GM21528 (cell line): ENCODE data around the gene PCDHGA4.
"Not testable (repeated sequence)": the region's sequence is repeated elsewhere in the genome, so short reads cannot be mapped to it uniquely, and the experiment has no call there.

ENCODE experiments used
- ATAC-seq: cut with Tn5 transposase; IDR thresholded peaks from one replicate; pipeline ENCODE4 v1.9.1; 2021; ENCODE audit warnings: mild to moderate bottlenecking, moderate library complexity; ENCODE audit not compliant: unreplicated experiment, low FRiP score

The PCDHGA4 gene

DNA sequence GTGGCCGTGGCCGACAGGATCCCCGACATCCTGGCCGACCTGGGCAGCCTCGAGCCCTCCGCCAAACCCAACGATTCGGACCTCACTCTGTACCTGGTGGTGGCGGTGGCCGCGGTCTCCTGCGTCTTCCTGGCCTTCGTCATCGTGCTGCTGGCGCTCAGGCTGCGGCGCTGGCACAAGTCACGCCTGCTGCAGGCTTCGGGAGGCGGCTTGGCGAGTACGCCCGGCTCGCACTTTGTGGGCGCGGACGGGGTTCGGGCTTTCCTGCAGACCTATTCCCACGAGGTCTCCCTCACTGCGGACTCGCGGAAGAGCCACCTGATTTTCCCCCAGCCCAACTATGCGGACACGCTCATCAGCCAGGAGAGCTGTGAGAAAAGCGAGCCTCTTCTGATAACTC lies 8.8 kb upstream of the PCDHGA4 start:
- not testable (repeated sequence) for ATAC-seq

DNA sequence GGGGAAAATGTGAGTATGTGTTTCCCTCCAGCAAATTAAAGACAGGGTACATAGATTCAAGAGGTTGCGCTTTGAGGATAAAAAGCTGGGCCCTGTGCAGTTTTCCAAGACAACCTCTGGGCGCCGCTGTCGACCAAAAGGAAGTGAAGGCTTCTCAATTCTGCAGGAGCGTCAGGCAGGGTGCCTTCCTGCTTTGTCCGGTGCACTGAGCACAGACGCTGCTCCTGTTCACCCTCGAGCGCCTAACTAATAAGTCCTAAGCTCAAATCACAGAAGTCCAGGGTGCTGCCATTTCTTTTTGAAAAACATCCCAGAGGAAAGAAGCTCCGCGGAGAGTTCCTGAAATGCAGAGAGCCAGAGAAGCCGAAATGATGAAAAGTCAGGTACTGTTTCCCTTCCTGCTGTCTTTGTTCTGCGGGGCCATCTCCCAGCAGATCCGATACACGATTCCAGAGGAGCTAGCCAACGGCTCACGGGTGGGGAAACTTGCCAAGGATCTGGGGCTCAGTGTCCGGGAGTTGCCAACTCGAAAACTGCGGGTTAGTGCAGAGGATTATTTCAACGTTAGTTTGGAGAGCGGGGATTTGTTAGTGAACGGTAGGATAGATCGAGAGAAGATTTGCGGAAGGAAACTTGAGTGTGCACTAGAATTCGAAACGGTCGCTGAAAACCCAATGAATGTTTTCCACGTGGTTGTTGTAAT lies 4.8 kb upstream of the PCDHGA4 start, which contains the start of gene PCDHGB1:
PCDHGB1 (plus strand) TSS at position 183 of the 703 bp plus-strand sequence; CDS start at position 345, 162 bp downstream.
- ATAC-seq, result peak; percentile 55

DNA sequence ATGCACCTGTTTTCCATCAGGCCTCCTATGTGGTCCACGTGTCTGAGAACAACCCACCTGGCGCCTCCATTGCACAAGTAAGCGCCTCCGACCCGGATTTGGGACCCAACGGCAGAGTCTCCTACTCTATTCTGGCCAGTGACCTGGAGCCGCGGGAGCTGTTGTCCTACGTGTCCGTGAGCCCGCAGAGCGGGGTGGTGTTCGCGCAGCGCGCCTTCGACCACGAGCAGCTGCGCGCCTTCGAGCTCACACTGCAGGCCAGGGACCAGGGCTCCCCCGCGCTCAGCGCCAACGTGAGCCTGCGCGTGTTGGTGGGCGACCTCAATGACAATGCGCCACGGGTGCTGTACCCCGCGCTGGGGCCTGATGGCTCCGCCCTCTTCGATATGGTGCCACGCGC lies 3.2 kb upstream of the PCDHGA4 start:
- ATAC-seq, result no peak

DNA sequence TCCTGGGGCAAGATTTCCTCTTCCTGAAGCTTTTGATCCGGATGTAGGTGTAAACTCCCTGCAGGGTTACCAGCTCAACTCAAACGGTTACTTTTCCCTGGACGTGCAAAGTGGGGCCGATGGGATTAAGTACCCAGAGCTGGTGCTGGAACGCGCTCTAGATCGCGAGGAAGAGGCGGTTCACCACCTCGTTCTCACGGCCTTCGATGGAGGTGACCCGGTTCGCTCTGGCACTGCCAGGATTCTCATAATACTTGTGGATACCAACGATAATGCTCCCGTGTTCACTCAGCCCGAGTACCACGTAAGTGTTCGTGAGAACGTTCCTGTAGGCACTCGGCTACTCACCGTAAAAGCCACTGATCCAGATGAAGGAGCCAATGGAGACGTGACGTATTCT lies 820 bp downstream of the PCDHGA4 start:
- no peak for ATAC-seq

DNA sequence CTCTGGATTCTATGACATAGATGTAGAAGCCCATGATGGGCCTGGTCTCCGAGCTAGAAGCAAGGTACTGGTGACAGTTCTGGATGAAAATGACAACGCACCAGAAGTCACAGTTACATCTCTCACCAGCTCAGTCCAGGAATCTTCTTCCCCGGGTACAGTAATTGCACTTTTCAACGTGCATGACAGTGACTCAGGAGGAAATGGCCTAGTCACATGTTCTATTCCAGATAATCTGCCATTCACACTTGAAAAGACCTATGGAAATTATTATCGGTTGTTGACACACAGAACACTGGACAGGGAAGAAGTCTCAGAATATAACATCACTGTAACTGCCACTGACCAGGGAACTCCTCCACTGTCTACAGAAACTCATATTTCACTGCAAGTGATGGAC lies 1.3 kb downstream of the PCDHGA4 start:
- ATAC-seq, result no peak

DNA sequence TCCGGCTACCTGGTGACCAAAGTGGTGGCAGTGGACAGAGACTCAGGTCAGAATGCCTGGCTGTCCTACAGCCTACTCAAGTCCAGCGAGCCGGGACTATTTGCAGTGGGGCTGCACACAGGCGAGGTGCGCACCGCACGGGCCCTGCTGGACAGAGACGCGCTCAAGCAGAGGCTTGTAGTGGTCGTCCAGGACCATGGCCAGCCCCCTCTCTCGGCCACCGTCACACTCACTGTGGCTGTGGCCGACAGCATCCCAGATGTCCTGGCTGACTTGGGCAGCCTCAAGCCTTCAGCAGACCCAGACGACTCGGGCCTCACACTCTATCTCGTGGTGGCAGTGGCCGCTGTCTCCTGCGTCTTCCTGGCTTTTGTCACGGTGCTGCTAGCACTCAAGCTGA lies 2.1 kb downstream of the PCDHGA4 start:
- no peak for ATAC-seq

DNA sequence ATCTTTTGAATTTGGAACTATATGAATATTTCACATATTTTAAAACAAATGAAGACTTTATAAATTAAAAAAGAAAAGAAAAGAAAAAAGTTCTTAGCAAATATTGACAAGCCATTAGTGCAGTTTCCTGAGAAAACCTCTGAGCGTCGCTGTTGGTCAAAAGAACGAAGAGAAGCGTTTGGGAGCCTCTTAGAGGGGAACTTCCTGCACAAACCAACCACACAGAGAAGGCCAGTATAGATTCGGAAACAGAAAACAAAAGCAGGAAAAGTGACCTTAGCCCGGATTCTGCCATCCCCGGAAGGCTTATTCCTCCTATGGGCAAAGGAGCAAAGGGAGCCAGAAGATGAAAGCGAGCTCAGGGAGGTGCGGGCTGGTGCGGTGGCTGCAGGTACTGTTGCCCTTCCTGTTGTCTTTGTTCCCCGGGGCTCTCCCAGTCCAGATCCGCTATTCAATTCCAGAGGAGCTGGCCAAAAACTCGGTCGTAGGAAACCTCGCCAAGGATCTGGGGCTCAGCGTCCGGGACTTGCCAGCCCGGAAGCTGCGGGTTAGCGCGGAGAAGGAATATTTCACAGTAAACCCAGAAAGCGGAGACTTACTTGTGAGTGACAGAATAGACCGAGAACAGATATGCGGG lies 5.1 kb downstream of the PCDHGA4 start, which contains the start of gene PCDHGB2:
PCDHGB2 (plus strand) TSS at position 205 of the 637 bp plus-strand sequence; CDS start at position 347, 142 bp downstream.
- no peak for ATAC-seq

DNA sequence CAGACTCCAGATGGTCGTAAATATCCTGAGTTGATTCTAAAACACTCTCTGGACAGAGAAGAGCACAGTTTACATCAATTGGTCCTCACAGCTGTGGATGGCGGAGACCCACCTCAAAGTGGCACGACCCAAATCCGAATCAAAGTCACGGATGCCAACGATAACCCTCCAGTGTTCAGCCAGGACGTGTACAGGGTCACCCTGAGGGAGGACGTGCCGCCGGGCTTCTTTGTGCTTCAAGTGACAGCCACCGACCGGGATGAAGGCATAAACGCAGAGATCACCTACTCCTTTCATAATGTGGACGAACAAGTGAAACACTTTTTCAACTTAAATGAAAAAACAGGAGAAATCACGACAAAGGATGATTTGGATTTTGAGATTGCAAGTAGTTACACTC lies 5.9 kb downstream of the PCDHGA4 start:
- no peak for ATAC-seq

DNA sequence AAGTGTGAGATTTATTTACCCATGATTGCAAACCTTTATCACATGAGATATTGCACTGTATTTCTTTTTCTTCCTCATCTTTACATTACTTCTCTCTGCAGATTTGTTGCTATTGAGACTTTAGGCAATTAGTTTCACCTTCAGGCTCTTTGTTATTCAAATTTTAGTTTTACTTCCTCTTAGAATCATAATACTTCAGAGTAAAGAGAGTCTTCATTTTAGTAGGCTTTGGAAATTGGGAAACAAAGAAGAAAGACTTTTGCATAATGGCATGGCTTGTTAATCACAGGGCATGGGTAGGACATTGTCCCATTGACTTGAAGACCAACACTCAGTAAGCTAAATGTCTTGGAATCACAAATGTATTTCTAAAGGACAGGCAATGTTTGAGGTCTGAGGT lies 7.9 kb downstream of the PCDHGA4 start:
- ATAC-seq, result no peak

DNA sequence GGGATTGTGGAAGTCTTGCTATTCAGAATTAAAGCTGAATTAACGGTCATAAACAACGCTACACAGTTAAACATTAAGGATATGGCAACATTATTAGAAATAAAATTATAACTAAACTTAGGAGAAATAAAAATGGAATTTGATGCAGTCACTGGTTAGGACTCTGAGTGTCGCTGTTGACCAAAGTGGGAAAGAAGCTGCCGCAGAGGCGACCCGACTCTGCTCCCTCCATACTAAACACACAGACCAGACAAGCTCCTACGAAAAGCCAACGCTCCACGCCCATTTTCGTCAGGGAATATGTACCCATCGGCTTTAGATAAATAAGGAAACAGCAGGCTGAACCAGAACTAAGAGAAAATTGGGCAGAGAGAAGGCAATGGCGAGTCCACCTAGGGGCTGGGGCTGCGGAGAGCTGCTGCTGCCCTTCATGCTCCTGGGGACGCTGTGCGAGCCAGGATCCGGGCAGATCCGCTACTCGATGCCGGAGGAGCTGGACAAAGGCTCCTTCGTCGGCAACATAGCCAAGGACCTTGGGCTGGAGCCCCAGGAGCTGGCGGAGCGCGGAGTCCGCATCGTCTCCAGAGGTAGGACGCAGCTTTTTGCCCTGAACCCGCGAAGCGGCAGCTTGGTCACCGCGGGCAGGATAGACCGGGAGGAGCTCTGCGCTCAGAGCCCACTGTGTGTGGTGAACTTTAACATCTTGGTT lies 9.3 kb downstream of the PCDHGA4 start, which contains the start of gene PCDHGA5:
PCDHGA5 (plus strand) TSS at position 211 of the 709 bp plus-strand sequence; CDS start at position 380, 169 bp downstream.
- no peak for ATAC-seq

DNA sequence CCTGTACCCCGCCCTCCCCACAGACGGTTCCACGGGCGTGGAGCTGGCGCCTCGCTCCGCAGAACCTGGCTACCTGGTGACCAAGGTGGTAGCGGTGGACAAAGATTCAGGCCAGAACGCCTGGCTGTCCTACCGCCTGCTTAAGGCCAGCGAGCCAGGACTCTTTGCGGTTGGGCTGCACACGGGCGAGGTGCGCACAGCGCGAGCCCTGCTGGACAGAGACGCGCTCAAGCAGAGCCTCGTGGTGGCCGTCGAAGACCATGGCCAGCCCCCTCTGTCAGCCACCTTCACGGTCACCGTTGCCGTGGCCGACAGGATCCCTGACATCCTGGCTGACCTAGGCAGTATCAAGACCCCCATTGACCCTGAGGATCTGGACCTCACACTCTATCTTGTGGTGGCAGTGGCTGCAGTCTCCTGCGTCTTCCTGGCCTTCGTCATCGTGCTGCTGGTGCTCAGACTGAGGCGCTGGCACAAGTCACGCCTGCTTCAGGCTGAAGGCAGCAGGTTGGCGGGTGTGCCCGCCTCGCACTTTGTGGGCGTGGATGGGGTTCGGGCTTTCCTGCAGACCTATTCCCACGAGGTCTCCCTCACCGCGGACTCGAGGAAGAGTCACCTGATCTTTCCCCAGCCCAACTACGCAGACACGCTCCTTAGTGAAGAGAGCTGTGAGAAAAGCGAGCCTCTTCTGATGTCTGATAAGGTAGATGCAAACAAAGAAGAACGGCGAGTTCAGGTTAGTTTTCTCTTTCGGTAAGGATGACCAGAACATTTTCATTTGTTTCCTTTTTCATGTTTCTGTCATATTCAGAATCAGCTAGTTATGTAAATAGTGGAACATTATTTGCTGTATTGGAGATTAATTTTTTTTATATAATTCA lies 11.4 kb downstream of the PCDHGA4 start:
- ATAC-seq, result no peak

DNA sequence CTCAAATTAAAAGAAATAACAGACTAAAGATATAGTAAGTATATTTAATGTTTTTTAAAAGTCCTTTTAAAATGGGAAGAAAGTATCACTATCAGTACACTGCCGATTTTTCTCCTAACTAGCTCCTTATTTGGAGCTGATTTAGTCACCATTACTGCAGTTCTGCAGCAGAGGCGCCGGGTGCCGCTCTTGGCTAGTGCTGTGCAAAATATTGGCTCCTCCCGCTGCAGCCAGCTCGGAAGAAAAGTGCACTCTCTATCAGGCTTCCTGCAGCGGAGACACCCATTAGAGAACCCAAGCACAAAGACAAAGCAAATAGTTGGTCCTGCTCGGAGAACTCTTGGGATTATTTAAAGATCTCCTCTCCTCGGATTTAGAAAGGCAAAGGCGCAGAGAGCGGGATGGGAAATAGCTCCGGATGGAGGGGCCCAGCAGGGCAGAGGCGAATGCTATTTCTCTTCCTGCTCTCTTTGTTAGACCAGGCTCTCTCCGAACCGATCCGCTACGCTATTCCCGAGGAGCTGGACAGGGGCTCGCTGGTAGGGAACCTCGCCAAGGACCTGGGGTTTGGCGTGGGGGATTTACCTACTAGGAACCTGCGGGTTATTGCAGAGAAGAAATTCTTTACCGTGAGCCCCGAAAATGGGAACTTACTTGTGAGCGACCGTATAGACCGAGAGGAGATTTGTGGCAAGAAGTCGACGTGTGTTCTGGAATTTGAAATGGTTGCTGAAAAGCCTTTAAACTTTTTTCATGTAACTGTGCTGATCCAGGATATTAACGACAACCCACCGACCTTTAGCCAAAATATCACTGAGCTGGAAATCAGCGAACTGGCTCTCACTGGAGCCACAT lies 15.4 kb downstream of the PCDHGA4 start, which contains the start of gene PCDHGB3:
PCDHGB3 (plus strand) TSS at position 249 of the 855 bp plus-strand sequence; CDS start at position 402, 153 bp downstream.
- peak; percentile 57 for ATAC-seq

DNA sequence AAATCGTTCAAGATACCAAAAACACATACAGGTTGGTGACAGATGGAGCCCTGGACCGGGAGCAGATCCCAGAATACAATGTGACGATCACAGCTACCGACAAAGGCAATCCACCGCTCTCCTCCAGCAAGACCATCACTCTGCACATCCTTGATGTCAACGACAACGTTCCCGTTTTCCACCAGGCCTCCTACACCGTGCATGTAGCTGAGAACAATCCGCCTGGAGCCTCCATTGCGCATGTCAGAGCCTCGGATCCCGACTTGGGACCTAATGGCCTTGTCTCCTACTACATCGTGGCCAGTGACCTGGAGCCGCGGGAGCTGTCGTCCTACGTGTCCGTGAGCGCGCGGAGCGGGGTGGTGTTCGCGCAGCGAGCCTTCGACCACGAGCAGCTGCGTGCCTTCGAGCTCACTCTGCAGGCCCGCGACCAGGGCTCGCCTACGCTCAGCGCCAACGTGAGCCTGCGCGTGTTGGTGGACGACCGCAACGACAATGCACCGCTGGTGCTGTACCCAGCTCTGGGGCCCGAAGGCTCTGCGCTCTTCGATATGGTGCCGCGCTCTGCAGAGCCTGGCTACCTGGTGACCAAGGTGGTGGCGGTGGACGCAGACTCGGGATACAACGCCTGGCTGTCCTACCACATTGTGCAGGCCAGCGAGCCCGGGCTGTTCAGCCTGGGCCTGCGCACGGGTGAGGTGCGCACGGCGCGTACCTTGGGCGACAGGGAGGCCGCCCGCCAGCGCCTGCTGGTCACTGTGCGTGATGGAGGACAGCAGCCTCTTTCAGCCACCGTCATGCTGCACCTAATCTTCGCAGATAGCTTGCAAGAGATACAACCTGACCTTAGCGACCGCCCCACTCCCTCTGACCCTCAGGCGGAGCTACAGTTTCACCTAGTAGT lies 17.0 kb downstream of the PCDHGA4 start:
- ATAC-seq, result no peak

DNA sequence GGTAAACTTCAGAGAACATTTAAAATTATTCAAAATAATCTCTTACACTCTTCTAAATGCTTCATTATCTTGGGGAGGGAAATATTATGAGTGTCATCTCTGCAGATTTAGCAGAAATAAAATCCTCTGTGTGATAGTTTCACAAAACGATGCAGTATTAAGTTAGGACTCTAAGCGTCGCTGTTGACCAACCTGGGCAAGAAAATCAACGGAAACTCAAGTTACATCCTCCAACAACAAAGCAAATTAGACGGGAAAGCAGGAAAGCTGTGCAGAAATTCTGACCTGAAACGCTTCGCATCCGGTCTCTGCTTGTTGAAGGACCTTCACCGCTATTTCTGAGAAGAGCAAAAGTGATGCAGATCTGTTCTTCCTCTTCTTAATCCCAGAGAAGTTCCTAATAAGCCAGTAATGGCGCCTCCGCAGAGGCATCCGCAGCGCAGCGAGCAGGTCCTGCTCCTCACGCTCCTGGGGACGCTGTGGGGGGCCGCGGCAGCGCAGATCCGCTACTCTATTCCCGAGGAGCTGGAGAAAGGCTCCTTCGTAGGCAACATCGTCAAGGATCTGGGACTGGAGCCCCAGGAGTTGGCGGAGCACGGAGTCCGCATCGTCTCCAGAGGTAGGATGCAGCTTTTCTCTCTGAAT lies 19.0 kb downstream of the PCDHGA4 start, which contains the start of gene PCDHGA6:
PCDHGA6 (plus strand) TSS at position 219 of the 645 bp plus-strand sequence; CDS start at position 412, 193 bp downstream.
- ATAC-seq, result no peak

DNA sequence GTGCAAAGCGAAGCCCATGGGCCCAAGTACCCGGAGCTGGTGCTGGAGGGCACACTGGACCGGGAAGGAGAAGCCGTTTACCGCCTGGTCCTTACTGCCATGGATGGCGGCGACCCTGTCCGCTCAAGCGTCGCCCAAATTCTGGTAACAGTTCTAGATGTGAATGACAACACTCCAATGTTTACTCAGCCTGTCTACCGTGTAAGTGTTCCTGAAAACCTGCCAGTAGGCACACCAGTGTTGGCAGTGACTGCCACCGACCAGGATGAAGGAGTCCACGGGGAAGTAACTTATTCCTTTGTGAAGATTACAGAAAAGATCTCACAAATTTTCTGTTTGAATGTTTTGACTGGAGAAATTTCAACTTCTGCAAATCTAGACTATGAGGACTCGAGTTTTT lies 19.8 kb downstream of the PCDHGA4 start:
- no peak for ATAC-seq

DNA sequence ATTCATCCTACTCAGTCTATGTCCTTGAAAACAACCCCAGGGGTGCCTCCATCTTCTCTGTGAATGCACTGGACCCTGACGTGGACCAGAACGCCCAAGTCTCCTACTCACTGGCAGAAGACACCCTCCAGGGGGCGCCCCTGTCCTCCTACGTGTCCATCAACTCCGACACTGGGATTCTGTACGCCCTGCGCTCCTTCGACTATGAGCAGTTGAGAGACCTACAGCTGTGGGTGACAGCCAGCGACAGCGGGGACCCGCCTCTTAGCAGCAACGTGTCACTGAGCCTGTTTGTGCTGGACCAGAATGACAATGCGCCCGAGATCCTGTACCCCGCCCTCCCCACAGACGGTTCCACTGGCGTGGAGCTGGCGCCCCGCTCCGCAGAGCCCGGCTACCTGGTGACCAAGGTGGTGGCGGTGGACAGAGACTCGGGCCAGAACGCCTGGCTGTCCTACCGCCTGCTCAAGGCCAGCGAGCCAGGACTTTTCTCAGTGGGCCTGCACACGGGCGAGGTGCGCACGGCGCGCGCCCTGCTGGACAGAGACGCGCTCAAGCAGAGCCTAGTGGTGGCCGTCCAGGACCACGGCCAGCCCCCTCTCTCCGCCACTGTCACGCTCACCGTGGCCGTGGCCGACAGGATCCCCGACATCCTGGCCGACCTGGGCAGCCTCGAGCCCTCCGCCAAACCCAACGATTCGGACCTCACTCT lies 20.8 kb downstream of the PCDHGA4 start:
- not testable (repeated sequence) for ATAC-seq
